Measurements from ENCODE around the gene TBC1D30. TPM values are rescaled to one million over a fixed set of nuclear protein-coding genes. Genes with fewer than 3 reads are reported as not detected.
"Not testable (repeated sequence)": the region's sequence is repeated elsewhere in the genome, so short reads cannot be mapped to it uniquely, and the experiment has no call there.

The TBC1D30 gene
- total RNA-seq, 4 donors from 2014 or later = 0.49 to 3.9 (median 3.1) TPM

DNA sequence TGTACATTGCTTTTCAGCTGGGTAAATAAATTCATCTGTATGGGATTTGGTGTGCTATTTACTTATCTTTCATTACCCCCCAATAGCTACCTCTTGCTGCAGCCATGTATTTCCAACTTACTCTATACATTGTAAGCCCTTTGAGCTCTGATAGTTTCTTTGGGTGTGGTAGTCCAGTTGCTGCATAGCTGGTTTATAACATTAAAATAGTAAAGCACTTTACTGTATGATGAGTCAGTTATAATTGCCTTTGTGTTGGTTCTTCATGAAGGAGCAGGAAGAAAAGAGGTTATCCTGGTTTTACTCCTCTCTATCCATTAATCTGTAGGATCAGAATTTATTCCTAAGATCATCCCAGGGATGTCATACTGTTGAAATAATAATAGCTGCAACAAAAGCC lies 15.7 kb downstream of the TBC1D30 start:
- Histone ChIP-seq H3K4me3 (no peak overlapping the region), H3K4me1 (no peaks in the 10 kb centered on the region), H3K9me3 (no peaks in the 10 kb centered on the region), H3K27me3 (no peaks in the 10 kb centered on the region), H3K27ac (no peak overlapping the region), H3K36me3 (no peaks in the 10 kb centered on the region)
- no peak for DNase-seq (ENCODE audit: low spot score in 2 of 2)
- no peak for TF ChIP-seq POLR2A (IDR thresholded peaks at IDR 0.05)
- no peak for TF ChIP-seq EP300 (IDR thresholded peaks at IDR 0.05)
- TF ChIP-seq POLR2AphosphoS5 (IDR thresholded peaks at IDR 0.05) = no peak
- no peak for TF ChIP-seq CTCF (IDR thresholded peaks at IDR 0.05)

- no peak for DNase-seq (ENCODE audit: low spot score in 2 of 2)
- 85% methylated on average over 5 of the region's 5 CpGs for WGBS
- Histone ChIP-seq H3K4me3 (no peak overlapping the region), H3K27me3 (no peaks in the 10 kb centered on the region), H3K27ac (no peak overlapping the region), H3K9me3 (no peaks in the 10 kb centered on the region), H3K36me3 (no peaks in the 10 kb centered on the region), H3K4me1 (no peaks in the 10 kb centered on the region)
- no peak for TF ChIP-seq POLR2AphosphoS5 (IDR thresholded peaks at IDR 0.05)
- TF ChIP-seq CTCF (IDR thresholded peaks at IDR 0.05) = no peak
- TF ChIP-seq EP300 (IDR thresholded peaks at IDR 0.05) = no peak
- no peak for TF ChIP-seq POLR2A (IDR thresholded peaks at IDR 0.05)
Observed at GRCh38 chr12:64840949-64841717, 16.7 kb downstream of the TBC1D30 start.

GRCh38 chr12:64848409-64848808 lies 24.0 kb downstream of the TBC1D30 start:
- not testable (repeated sequence) for H3K9me3 ChIP-seq; H3K36me3 ChIP-seq; DNase-seq (ENCODE audit: low spot score in 2 of 2); H3K27ac ChIP-seq; H3K4me1 ChIP-seq; H3K27me3 ChIP-seq; H3K4me3 ChIP-seq
- WGBS = 94% methylated on average over 4 of the region's 4 CpGs

DNA sequence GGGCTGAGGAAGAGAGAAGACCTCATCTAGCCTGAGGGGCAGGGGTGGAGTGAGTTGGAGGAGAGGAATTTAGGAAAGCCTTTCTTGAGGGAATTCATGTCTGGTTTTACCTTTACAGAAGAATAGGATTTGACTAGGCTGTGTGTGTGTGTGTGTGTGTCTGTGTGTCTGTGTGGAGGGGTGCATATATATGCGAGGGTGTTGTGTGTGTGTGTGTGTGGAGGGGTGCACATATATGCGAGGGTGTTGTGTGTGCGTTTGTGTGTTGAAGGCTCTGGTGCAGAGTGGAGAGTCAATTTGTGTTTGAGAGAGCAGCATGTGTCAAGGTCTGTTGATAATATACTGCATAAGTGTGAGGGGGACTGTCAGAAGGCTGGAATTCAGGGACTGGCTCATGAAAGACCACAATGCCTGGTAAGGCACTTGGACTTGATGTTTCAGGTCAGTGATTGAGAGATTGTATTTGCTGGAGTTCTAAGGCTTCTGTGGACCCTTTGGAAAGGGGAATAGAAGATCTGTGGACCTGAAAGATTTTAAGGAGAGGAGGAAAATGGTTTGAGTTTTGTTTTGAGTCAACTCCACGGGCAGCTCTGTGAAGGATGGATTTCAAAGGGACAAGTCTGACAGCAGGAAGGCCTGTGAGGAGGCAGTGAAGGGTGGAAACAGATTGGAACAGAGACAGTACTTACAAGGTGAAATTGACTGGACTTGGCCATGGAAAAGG lies 34.6 kb downstream of the TBC1D30 start:
- Histone ChIP-seq H3K27ac (no peak overlapping the region), H3K4me3 (no peak overlapping the region), H3K27me3 (no peaks in the 10 kb centered on the region), H3K9me3 (no peaks in the 10 kb centered on the region), H3K4me1 (no peaks in the 10 kb centered on the region), H3K36me3 (no peaks in the 10 kb centered on the region)
- TF ChIP-seq POLR2AphosphoS5 (IDR thresholded peaks at IDR 0.05) = no peak
- no peak for TF ChIP-seq EP300 (IDR thresholded peaks at IDR 0.05)
- TF ChIP-seq POLR2A (IDR thresholded peaks at IDR 0.05) = no peak
- no peak for TF ChIP-seq CTCF (IDR thresholded peaks at IDR 0.05)
- 85% methylated on average over 4 of the region's 4 CpGs for WGBS
- no peak for DNase-seq (ENCODE audit: low spot score in 2 of 2)

GRCh38 chr12:64860446-64860998 lies 36.1 kb downstream of the TBC1D30 start:
- no peak overlapping the region for H3K27ac ChIP-seq
- no peak for DNase-seq (ENCODE audit: low spot score in 2 of 2)
- no peak overlapping the region for H3K4me3 ChIP-seq
- 88% methylated on average over 4 of the region's 4 CpGs for WGBS
- no peak for TF ChIP-seq POLR2AphosphoS5 (IDR thresholded peaks at IDR 0.05)
- no peak for TF ChIP-seq CTCF (IDR thresholded peaks at IDR 0.05)
- TF ChIP-seq POLR2A (IDR thresholded peaks at IDR 0.05) = no peak
- no peak for TF ChIP-seq EP300 (IDR thresholded peaks at IDR 0.05)
- no peaks in the 10 kb centered on the region for H3K4me1 ChIP-seq
- no peaks in the 10 kb centered on the region for H3K9me3 ChIP-seq
- H3K36me3 ChIP-seq = no peaks in the 10 kb centered on the region
- H3K27me3 ChIP-seq = no peaks in the 10 kb centered on the region

Measured in suprapubic skin (tissue), 4 donors.